GM19193 (cell line): Measurements from ENCODE around the gene EEFSEC.

ENCODE experiments used
- POLR2A ChIP-seq: IDR thresholded peaks from 4 replicates; pipeline ENCODE4 v1.6.1; 2011; ENCODE audit not compliant: insufficient read depth, insufficient read length; ENCODE audit errors: extremely low read depth

Gene EEFSEC

DNA sequence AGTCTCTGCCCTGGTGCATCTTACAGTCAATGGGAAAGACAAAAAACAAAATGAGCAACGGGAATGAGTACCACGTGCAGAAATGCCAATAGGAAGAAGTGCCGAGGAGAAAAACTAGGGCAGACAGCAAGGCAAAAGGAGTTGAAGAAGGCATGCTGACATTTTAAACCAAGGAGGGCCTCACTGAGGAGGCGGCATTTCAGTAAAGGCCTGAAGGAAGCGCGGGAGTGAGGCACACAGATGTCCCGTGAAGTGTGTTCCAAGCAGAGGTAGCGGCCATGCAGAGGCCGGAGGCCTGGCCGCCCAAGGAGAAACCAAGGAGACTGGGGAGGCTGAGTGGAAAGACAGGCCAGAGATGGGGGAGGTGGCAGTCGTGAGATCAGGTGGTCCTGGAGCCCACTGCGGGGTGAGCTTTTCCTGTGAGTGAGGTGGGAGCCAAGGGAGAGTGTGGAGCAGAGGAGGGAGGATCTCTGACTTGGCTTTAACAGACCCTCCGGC, 278.6 kb downstream of the EEFSEC start:
- no peak for TF ChIP-seq POLR2A

DNA sequence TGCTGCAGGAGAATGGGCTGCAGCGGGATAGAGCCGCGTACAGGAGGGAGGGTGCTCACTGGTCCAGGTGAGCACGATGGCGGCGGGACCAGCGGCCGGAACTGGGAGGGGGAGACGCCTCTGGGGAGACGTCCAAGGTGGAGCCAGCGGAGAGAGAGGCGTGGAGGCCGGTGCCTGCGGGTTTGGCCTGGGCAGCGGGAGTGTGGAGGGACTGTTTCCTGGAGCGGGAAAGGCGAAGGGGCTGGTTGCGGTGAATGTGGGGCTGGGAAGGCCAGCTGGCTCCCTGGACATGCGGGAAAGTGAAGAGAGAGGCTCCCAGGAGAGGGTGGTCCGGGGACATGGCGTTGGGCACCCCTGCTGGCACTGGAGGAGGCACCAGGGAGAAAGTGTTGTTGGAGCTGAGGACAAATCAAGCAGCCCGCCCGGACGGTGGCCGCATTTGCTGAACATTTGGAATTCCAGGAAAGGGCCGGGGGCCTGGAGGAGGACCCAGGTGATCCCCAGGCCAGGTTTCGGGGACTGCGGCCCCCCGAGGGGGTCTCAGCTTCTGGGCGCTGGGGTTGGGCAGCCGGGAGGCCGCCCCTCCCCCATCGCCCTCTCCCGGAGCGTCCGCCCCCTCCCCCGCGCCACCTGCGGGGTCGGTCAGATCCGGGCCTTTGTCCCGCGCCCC, 279.2 kb downstream of the EEFSEC start:
- no peak for TF ChIP-seq POLR2A

DNA sequence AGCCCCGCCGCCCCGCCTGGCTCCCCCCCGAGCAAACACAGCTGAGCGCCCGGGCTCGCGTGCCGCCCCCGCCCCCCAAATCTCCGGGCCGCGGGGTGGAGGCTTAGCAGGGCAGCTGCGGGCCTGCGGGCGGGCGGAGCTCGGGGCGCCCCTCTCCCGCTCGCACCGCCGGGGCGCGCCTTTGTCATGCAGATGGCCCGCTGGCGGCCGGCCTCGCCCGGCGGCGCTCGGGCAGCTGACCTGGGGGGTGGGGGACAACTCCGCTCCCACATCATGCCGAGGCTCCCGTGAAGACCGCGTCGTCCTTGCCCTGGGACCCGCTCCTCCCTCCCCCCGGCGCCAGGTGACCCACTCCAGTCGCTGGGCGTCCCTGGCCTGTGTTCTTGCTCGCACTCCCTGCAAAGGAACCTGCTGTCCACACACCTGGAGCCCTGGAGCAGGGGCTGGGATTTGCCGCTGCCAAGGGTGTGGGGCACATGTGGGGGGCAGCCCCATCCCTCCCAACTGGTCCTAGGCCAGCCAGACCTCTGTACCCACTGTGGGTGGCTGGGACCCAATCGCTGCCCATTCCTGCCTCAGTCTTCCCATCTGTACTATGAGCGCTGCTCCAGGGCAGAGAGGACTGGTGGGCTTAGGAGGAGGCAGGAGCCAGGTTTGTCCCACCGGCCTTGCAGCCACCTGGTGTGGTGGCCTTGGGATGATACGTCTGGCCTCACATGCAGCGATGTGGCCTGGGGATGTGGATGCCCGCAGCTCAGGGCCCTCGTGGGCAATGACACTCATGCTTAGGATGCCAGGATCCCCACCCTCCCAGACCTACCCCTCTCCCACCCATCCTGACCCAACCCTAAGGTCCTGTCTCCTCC, 279.9 kb downstream of the EEFSEC start:
- no peak for TF ChIP-seq POLR2A

DNA sequence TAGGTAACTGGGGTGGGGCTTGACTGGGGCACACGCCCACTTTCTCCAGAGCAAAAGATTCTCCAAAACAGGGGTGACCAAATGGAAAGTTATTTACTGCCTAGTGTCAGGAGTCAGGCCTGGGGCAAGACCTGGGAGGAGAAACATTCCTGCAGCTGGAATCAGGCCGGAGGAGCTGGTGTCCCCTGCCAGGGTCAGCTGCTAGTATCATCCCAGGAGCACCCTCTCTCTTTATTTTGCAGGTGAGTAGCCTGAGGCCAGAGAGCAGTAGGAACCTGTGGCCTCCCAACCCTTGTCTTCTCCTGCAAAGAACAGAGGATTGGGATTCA, 280.5 kb downstream of the EEFSEC start:
- TF ChIP-seq POLR2A = no peak

DNA sequence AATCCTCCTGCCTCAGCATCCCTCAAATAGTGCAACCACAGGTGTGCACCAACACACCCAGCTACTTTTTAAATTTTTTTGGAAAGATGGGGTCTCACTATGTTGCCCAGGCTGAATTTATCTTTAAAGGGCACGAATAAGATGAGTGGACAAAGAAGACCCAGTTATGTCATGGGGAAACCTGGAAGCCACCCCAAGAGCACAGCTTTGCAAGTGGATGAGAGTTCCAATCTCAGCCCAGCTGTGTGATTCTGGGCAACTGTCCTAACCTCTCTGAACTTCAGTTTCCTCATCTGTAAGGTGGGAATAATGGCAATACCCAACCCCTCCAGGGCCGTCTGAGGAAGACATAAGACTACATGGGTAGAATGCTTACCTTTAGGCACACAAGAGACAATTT, 281.2 kb downstream of the EEFSEC start:
- no peak for TF ChIP-seq POLR2A

DNA sequence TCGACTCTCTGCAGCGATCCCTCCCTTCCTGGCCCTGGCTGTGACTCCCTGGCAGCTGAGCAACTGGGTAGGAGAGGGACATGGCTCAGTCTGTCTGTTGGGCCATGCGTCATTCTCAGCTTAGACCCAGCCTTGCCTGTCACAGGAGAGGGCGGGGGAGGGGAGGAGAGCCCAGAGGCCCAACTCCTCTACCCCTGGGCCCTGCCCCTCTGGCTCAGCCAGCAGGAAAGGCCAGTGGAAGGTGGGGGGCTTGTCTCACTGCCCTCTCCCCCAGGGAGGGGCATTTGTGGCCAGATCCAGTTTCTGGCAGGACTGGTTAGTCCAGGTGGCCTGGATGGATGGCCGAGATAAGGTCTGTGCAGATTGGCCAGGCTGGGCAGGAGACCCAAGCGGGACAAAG, 281.8 kb downstream of the EEFSEC start:
- no peak for TF ChIP-seq POLR2A

DNA sequence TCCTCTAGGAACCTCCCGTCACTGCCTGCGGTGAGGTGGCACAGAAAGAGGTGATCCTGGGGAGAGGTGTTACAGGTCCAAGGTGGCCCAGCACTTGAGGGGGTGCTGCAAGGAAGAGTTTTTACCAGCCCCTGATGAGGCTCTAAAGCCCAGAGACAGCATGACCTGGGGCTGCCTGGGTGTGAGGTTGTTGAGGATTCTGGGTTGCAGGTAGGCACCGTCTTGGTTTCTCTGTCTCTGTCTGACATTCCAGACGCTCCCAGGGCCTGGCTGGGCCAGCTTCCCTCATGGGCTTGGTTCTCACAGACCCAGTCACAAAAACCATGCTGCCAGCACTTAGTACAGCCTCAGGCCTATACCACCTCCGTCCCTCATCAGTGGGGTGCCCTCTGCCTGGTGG, 282.3 kb downstream of the EEFSEC start:
- no peak for TF ChIP-seq POLR2A

DNA sequence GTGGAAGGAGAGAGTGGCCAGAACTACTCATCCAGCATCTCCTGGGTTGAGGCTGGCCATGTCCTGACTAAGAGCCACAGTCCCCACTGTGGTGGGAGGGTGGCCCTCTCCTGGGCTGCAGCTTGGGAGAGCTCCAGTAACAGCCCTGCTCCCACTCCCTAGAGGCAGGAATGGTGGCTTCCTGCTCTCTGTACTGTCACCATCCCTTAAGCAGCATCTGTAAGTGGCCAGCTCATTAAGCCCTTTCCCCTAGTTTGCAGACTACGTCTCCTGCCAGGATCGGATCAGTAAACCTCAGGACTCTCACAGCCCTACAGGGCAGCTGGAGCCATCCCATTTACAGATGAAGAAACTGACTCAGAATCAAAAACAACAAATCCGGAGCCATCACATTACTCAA, 282.9 kb downstream of the EEFSEC start:
- no peak for TF ChIP-seq POLR2A

DNA sequence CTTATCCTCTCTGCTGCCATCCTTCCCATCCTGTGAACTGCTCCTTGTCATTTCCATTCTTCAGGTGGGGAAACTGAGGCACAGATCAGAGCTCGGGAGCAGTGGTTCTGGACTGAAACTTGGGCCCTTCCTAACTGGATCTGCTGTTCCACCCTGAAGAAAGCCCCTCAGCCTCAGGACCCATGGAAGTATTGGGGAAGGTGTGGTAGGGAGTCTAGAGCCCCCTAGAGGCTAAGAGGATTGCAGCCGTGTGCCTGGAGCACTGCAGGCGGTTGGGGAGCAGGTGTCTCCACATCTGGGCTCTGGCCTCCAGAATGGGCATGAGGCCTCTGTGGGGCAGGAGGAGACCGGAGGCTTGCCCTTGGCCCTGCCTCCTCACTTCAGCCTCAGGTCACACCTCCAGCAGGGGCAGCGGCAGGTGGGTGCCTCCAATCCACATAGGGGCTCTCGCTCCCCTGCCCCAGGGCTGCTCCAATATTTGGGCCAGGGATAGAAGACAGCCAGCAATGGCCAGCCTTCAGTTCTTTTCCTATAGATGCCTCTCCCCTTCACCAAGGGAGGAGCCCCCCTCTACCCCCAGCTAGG, 285.3 kb downstream of the EEFSEC start:
- no peak for TF ChIP-seq POLR2A

DNA sequence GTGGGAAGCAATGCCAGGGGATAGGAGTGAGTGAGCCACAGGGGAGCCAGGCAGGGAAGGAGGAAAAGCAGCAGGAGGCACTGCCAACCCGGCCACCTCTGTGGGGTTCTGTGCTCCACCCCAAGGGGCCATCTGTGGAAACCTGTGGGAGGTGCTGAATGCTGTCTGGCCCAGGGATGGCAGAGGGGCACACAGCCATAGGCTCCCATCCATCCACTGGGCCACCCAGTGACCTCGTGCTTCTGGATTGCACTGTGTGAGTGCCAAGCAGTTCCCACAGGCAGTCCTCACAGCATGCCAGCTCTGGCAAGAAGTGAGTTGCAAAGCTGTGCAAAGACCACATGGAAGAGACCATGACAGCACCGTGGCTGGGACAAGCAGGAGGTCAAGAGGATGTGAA, 285.9 kb downstream of the EEFSEC start:
- TF ChIP-seq POLR2A = no peak

DNA sequence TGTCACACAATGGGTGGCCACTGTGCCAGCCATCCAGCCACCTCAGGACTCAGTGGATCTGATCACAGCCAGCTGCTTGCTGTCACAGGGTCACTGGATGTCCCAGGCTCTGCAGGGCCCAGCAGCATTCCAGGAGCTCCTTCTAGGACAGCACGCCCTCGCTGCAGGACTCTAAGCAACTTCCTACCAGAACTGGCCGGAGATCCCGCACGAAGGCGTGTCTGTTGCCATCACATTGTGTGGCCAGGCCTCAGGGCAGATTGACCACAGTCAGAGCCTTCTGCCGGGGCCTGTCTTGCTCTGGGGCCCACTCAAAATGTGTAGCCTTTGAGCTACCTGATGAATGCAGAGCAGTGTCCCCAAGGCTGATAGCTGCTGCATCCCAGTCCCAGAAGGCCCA, 288.8 kb downstream of the EEFSEC start:
- no peak for TF ChIP-seq POLR2A

DNA sequence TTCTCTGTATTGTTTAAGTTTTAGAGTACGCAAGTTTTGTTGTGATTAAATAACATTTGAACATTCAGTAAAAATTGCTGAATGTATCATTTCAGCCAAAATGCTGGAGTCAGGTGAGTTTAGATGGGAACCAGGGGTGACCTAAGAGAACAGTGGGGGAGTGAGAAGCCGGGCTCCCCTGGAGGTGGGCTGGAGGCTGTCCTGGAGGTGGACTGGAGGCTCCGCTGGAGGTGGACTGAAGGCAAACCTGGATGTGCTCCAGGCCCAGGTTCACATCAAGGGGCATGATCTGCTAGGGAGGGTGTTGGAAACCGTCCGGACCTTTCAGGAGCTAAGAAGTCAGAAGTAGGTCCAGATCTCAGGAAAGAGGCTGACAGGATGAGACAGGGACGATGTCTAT, 289.7 kb downstream of the EEFSEC start:
- TF ChIP-seq POLR2A = no peak

DNA sequence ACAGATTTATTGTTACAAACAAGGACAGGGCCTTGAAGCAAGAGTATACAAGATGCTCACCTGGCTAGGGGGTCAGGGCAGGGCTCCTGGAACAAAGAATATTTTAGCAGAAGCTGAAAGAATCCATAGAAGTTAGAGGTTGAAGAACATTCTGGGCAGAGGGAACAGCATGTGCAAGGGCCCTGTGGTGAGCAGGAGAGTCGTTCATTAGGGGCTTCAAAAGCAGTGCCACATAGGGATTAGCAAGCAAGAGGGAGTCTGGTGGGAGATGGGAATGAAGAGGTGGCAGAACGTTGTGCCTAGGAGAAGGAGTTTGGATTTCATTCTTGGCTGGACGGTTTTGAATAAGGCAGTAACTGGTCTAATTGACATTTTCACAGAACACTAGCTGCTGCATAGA, 290.5 kb downstream of the EEFSEC start:
- TF ChIP-seq POLR2A = no peak

DNA sequence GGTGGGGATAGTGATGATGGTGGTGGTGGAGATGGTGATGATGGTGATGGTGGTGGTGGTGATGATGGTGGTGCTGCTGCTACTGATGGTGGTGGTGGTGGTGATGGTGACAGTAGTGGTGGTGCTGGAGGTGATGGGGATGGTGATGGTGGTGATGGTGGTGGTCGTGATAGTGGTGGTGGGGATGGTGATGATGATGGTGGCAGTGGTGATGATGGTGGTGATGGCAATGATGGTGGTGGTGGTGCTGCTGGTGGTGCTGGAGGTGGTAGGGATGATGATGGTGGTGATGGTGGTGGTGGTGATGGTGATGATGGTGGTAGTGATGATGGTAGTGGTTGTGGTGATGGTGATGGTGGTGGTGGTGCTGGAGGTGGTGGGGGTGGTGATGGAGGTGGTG, 292.1 kb downstream of the EEFSEC start:
- no peak for TF ChIP-seq POLR2A

DNA sequence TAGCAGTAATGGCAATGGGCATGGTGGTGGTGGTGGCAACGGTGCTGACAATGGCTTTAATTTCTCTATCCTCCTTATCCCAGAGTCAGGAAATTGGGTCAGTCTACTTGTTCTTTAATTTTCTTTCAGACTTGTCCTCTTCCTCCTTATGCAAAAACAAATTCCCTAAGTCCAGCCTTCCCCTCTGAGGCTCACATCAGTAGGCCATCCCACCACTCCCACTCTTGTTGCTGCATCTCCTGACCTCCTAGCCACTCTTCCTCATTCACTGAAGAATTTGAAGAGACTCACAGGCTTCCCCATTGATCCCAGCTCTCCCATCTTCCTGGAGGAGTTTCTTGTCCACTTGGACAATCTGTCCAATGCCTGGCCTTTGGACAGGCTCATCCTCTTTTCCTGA, 293.5 kb downstream of the EEFSEC start:
- TF ChIP-seq POLR2A = no peak

DNA sequence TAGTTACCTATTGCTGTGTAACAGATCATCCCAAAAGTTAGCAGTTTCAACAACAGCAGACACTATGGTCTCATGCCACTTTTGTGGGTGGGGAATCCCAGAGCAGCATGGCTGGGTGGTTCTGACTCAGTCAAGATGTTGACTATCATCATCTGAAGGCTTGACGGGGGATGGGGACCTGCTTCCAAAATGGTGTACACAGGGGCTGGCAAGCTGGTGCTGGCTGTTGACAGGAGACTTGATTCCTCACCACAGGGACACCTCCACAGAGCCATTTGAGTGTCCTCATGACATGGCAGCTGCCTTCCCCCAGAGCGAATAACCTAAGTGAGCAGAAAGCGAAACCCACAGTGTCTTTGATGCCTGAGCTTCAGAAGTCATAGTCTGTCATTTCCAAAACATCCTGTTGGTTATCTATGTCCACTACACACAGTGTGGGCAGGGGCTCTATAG, 294.3 kb downstream of the EEFSEC start:
- no peak for TF ChIP-seq POLR2A

DNA sequence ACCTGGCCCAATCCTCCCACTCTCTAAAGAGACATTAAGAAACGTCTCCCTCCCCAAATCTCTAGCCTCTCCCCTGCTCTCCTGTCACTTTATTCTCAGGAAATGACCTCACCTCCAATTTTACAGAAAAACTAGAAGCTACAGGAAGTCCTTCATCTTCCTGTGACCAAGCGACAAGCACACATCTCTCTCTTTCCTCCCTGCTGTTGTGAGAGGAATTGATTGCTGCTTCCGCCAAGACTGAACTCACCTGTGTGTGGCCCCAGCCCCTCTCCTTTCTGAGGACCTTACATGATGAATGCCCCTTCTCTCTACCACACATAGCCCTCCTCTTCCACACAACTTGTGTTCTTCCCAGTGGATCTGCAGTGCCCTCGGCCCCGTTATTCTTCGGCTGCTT, 295.2 kb downstream of the EEFSEC start:
- no peak for TF ChIP-seq POLR2A

DNA sequence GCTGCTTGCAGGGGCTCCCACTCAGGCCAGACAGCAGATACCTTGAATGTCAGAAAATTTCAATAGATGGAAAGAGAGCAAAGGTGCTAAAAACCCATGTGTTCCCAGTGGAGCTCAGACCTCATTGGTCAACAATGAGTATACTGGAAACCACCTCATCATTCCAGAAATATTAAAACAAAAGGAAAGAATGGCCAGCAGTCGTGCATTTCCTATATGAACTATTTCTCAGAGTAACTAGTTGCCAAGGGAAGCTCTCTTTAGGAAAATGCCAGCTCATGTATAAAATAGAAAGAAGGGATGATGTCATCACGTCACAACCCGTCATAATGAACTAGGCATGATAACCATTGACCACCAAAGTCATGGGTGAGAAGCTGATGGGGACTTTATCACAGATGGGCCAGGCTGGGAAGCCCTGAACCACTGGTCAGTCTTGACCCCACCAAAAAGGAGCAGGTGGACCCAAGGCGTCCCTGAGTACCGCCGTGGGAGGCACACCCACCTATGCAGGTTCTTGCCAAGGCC, 295.9 kb downstream of the EEFSEC start:
- TF ChIP-seq POLR2A = no peak
